Activated CD8-positive, alpha-beta memory T cell treated with anti-CD3 and anti-CD28 coated beads, Interleukin-2, amount 50 U/mL, for 1 hour (primary cell): ENCODE measurements around the gene SESN1.

ENCODE experiments used
- DNase-seq: peaks from one replicate; pipeline ENCODE4 v3.0.0-alpha.2; 2020; ENCODE audit errors: extremely low read depth

The SESN1 gene

DNA sequence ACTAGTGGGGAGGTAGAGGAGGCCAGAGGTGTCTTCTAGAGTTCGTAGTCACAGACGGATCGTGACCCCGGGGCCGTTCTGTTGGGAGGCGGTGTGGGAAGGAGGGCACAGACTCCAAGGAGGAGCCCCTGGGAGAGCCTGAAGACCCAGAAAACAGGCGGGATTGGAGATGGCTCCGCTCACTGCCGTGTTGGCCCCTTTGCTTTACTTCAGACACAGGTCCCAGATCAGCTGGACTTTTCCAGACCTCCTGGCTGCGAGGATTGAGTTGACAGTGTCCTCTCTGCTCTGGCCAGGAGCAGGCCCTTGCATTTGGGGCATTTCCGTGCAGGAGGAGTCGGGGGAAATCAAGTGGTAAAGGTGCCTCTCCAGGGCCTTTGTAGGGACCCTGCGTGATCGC lies 133.6 kb downstream of the SESN1 start:
- no peak for DNase-seq

DNA sequence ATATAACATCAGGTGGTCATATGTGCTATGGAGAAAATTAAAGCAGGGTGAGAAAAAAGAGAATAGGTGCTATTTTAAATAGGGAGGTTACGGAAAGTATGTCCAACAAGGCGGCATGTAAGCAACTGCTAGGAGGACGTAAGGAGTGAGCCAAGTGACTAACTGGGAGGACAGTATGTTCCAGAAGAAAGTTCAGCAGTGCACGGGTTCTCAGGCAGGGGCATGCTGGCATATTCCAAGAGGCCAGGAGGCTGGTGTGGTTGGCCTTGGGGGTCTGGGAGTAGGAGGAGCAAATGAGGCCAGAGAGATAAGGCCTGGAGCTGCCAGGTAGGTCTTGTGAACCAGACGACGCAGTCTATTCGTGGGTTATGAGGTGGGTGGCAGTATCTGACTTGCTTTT lies 134.0 kb downstream of the SESN1 start:
- DNase-seq: no peak

DNA sequence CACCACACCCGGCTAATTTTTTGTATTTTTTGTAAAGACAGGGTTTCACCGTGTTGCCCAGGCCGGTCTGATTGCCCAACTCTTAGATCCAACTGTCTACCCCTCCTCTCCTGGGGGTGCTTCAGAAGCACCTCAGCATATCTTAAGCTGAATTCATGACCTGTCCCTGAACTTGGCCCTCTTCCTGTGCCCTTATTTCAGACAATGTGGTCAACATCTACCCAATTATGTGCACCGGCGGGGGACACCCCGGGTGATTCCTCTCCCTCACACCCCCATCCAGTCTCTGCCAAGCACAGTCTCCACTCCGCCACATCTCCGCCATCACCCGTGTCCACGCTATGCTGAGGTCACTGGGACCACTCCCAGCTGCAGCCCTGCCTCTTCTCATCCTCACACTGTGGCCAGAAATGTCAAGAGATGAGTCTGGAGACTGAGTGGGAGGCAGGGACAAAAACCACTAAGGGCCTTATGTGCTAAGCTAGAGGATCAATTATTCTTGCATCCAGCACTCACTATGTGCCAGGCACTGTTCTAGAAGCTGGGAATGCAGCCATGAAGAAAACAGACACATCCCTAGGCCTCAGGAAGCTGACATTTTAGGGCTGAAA lies 134.6 kb downstream of the SESN1 start:
- DNase-seq: no peak

DNA sequence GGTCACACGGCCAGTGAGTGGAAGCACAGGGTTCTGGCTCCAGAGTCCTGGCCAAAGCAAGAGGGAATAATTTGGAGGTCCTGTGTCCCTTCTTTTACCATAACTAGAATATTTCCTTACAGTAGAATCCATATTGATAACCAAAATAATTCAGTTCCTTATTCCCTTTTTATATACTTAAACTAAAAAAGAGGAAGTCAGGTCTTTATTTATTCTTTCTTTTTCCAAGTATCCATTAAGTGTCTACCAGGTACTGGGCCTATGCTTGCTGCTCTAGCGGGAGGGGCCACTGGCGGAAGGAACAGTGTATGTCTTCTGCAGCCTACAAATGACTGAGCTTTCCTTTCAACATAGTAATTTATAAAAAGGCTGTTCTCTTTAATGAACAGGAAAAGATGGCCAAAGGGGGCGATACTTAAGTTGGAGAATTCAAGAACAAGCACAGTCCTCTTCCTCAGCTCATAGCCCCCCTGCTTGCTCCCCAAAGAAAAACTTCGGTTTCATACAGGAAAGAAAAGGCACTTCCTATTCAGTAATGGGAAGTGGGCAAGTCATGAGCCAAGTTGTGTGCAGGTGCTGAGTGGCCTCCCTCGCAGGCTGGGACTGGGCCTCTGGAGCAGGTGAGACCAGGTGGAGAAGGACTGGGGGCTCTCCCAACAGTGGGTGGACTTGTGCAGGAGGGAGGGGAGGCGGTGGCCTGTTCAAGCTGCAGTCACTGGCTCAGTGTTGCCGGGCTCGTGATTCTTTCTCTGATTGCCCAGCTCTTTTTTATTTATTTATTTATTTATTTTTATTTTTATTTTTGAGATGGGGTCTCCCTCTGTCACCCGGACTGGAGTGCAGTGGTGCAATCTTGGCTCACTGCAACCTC lies 135.5 kb downstream of the SESN1 start:
- no peak for DNase-seq

DNA sequence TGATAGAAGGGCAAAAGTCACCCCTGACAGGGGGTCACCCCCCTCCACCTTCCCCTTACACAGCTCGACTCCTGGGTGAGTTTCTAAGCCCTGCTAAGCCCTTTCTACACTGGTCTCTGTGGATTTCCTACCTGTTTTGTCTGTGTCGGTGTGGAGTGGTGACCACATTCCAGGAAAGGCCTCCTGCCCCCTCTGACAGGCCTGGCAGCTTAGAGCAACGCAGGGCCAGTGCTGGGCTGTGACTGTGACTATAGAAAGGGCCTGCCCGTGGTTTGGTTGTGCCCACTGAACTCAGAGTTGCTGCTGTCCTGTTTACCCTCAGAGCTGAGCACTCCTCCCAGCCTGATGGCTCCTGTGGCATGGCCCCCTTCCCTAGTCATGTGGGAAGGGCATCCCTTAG lies 137.4 kb downstream of the SESN1 start:
- no peak for DNase-seq

DNA sequence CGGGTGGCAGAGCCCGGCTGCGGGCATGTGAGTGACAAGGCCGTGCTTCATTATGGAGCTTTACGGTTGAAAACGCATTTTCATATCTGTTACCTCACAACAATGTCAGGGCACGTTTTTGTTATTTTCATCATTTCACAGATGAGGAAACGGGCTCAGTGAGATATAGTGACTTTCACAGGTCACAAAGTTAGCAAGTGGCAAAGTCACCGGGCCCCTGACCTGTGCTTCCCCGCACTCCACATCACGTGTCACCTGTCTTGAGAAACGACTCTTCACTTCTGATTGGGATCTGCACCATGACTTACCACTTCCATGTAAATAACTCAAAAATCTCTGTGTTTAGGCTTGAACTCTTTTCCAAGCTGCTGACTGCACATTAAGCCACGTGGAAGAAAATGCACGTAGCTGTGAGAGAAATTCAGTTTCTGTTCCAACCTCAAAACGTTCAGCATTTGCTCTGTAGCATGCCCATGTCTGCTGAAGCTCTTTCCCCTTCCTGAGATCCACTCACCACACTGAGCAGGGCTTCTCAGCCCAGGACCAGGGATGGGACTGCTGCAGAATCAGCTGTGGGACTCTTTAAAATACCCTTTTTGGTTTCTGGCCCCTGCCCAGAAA lies 139.2 kb downstream of the SESN1 start:
- DNase-seq: no peak

DNA sequence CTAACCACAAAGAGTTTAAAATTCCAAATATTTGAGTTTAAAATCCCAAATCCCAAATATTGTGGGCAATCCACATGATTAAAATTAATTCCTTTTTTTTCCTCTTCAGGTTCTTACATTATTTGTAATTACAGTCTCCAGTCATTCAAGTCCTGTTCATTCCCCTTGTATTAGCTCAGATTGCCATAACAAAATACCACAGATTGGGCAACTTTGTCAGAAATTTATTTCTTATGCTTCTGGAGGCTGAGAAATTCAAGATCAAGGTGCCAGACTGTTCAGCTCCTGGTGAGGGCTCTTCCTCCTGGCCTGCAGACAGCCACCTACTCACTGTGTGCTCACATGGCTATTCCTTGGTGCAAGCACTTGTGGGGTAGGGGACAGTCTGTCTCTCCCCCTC lies 141.0 kb downstream of the SESN1 start:
- no peak for DNase-seq

DNA sequence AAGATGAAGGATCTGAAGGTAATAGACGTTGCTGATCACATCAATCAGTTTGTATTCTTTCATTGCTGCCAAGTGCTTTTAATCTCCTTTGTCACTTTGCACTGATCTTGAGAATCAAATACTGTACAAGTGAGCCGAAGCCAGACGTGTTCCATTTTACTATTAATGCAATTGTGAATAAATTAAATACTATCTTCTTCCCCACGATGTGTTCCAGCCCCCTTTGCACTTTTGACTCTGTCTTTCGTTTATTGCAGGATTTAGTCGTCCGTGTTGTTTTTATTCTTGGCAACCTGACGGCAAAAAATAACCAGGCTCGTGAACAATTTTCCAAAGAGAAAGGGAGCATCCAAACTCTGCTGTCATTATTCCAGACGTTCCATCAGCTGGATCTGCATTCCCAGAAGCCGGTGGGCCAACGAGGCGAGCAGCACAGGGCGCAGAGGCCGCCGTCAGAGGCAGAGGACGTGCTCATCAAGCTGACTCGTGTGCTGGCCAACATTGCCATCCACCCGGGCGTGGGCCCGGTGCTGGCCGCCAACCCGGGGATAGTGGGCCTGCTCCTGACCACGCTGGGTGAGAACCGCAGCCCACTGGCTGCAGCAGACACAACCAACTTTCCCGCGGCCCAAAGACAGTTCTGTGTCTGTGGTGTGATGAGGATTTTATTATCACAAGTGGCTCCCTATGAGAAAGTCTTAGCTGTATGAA lies 141.7 kb downstream of the SESN1 start:
- DNase-seq: no peak

DNA sequence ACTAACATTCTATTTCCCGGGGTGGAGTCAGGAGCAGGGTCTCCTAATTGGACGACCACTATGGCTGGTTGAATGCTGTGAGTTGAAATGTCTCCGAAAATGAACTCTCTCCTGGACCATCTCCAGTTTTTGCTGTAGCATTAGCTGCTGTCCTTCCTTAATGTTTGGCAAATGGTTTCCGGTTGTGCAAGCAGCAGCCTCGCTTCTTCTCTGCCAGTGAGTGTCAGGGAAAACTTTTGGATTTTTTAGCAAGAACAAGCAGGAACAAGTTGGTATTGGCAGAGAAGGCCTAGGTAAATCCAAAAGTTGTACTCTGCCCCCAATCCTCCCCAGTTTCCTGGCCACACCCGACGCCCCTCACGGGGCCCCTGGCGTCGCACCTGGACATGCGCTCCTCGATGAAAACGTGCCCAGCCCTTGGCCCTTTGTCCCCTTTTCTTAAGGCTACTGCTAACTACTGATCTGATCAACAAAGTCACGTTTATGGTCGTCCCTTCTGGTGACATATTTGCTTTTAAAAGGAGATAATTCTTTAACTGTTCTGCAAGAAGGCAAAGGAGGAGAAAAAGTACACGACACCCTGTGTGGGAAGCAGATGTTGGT lies 143.2 kb downstream of the SESN1 start:
- no peak for DNase-seq

DNA sequence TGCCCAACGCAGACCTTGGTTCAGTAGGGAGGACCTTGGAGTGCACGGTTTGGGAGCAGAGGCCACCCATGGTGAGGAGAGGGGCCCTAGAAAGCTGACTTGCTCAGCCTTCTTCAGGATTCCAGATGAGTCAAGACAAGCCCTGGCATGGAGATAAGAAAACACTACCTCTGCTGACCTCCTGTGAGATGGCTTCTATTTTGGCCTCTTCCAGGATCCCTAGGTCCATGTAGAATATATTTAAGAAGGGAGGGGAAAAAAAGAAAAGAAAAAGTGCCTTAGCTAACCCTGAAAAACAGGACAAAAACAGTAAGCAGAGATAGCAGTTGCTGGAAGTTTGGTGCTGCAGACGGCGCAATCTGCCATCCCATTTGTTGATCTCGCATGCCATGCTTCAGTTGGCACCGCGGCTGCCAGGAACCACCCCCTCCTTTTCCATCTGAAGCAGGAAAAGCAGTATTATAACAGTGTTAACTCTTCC lies 146.4 kb downstream of the SESN1 start:
- no peak for DNase-seq

DNA sequence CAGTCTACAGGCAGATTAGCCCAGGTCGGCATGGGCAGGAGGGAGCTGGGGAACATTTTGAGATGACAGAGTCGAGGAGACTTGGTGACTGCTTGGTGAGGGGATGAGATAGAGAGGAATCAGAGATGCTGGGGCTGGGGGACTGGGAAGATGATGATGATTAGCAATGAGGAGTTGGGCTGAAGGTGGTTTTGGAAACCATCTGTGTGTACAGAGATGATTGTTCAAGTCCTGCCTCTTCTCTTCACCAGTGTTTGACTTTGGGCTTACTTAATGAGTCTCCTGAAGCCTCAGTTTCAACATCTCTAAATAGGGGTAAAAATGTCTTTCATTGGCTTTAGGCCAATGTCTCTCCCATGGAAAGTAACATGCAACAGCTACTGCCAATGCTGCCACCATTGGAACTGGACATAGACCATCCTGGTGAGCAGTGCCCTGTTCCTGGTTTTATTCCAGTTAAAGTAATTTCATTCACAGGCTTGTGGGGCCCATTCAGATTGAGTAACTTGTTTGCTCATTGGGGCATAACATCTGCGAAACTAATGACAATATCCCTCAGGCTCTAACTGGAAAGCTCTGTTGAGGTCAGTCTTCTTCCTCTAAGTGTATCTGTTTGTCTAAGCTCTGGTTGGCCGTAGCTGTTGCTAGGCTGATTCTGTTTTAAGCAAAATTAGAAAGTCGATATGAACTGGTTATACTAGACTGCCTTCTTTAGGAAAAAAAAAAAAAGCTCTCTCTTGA lies 147.4 kb downstream of the SESN1 start:
- no peak for DNase-seq

DNA sequence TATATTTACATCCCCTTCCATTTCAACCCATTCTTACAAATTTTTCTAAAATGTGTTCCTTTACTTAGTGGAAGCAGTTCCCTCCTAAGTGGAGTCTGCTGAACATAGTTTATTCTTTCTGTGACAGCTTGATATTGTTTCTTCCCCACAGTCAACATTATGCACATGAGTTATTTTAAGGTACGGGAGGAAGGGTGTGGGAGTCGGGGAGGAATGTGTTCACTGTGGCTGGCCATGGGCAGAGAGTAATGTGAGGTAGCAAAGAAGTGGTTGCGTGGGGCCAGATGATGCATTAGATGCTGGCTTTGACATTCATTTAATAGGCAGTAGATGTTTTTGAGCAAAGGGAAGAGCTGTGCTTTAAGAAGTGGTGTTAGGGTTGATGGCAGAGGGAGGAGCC lies 148.0 kb downstream of the SESN1 start:
- no peak for DNase-seq

DNA sequence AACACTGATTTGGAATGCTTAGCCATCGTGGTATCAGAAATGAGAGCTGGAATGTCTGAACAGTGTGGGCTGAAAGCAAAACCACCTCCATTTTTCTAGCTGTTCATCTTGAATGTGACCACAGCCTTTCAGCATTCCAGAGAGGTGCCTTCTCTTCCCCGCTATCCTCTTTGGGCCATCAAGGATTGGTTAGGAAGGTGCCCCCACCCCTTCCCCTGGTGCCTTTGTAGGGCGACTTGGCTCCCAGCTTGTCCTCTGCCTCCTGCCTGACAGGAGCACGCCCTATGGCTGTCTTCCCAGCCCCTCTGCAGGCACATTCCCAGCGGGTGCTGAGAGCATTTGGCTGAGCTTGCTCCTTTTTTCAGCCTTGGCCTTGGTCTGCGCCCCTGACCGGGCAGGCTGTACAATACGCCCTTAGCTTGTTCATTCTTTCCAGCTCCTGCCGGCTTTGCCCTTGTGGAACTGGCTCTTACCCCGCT lies 148.9 kb downstream of the SESN1 start:
- DNase-seq: no peak

DNA sequence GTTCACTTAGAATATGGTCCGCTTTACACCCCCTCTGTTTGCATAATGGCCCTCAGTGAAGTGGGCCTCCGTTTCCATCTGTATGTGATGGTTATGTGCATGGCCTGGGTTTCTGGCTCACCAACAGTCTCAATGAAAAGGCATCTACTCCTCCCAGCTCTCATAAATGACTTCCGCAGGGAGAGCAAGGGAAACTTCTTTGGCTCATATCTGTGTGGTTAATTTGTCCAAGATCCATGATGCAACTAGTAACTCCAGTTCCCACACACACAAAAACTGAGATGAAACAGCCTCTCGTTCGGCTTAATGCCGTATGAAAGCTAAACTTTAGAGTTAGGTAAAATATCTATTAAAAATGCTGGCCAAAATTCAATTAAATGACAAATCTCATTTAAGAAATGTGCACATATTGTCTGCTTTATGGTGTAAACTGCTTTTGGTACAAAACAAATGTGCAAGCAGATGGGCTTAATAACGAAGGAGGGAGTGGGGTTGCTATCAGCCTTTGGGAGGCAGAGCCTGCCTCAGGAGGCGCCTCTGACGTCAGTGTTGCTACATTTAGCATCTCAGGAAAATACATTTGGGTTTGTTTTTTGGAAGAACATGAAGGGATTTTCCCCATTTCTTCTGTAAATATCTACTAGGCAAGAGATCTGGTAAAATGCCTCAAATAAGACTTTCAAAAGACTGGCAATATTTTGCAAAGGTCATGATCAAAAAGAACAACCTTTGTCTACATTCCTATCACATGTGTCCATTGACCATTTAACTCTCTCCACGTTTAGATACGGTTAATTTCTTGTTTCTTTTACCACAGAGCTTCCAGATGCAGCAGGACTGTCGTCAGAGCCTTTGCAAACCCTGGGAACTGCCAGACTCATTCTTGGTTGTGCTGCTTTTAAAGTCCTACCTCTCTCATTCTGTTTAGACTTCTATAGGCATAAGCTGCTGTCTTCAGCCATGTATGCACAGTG lies 149.7 kb downstream of the SESN1 start:
- no peak for DNase-seq

DNA sequence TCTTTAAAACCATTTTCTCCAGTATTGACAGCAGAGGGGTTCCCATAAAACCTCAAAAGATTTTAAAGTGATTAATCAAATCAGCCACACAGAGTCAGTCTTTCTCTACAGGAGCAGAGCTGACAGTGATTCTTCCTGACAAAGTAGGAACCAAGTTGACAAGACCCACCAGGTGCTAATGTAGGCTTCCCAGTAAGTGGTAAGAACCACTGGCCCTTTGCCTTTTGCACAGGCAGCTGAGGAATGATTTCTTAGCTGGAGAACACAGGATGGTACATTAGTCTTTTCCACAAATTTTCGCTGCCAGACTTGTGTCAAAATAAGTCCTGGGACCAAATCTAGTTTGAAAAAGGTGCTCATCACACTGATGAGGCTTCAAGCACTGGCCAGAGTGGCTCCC lies 150.6 kb downstream of the SESN1 start:
- DNase-seq: no peak

DNA sequence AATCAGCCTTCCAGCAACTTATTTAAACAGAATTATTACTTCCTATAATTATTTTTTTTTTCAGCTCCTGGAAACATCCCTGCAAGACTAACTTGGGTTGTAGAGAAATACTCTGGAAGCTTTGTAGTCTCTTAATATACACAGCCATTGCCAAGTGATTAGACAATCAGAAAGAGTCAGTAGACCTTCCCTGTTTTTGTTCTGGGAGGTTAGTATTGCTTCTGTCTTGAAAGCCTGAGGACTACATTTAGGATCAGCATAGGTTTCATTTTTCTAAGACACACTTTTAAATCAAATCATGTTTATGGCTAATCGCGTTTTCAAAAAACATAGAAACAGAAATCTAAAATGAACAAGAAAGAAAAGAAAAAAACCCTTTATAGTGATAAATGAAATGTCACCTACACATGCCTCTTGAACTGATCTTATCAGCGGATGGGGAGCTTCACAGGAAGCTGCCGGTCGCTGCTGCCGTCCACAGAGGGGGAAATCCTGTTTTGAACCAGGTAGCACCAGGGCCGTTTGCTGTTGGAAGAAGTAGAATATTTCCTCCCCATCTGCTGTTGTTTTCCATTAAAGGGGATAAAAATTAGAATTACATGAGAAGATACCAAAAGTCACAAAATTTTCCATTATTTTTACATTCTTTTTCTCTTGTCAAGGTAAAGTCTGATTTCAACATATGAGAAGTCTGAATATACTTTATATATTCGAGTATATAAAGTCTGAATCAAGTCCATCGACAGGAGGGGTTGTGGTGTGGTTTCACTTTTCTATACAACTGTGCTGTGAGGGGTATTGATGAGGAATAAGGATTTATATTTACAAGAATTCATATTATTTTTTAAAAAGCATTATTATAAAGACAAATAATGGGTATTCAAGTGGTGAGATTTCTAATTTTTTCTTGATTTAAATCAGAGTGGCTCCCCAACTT lies 151.8 kb downstream of the SESN1 start:
- no peak for DNase-seq

DNA sequence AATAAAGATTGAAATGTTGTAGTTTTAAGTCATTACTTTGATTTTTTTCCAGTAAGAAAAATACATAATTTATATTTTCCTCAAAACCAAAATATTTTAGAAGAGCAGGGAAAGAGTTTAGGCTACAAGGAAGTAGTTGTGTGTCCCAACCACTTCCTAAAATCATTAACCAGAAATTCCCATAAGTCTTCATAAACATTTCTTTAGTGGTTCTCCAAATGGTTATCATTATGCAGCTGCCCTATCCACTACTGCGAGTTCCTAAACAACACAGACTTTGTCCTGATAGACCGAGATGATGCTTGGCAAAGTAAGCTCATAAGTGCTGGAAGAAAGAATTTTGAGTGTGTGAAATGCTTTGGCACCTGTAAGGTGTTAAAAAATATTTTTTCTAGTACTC lies 152.8 kb downstream of the SESN1 start:
- DNase-seq: no peak

DNA sequence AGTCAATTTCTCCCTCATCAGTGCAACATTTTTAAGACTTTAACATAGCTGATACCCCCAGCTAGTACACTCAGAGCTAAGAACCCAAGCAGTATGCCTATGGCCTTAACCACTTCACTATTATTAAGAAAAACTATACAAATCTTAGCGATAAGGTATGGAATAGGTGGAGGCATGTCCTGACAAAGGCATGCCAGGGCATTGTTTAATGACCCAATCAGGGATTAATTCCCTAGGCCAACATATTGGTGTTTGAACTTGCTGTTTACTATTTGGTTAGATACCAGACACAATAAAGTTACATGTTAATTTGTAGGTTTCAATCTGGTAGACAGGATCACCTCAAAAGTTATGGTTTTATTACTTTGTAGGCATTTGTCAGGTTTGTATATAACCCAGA lies 153.4 kb downstream of the SESN1 start:
- no peak for DNase-seq

DNA sequence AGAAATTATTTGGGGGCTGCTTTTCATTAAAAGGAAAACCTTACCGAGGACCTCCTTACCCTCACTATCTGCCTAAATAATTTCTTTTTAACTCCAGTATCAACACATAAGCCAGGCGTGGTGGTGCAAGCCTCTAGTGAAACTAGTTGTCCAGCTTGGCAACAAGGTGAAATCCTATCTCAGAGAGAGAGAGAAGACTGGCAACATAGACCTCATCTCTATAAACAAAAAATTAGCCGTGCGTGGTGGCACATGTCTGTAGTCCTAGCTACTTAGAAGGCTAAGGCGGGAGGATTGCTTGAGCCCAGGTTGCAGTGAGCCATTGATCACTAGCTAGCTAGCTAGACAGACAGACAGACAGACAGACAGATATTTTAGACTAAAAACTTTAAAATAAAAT lies 153.9 kb downstream of the SESN1 start:
- DNase-seq: no peak
